Suprapubic skin (tissue), 4 donors: Measurements from ENCODE around the gene PRKCE.

ENCODE experiments used
- POLR2A ChIP-seq, 2 donors: fragments of 450-650 bp; IDR thresholded peaks; one replicate each; pipeline ENCODE4 v1.6.1; 2017; ENCODE audit warnings: antibody characterized with exemption in 2 of 2, mild to moderate bottlenecking in 2 of 2, moderate library complexity in 2 of 2
- POLR2AphosphoS5 ChIP-seq, 3 donors: sonication (generic); formaldehyde crosslinking; IDR thresholded peaks; one replicate each; pipeline ENCODE4 v1.6.1; 2017; ENCODE audit warnings: antibody characterized with exemption in 3 of 3
- TF ChIP-seq, protein P1 (sequence below), 2 donors: fragments of 200-600 bp in 1 of 2; fragments of 450-650 bp in 1 of 2; sonication (generic) in 1 of 2; IDR thresholded peaks; one replicate each; pipeline ENCODE4 v1.5.1; 2016 to 2019; ENCODE audit warnings: antibody characterized with exemption in 2 of 2, mild to moderate bottlenecking in 1 of 2, moderate library complexity in 1 of 2

DNA sequence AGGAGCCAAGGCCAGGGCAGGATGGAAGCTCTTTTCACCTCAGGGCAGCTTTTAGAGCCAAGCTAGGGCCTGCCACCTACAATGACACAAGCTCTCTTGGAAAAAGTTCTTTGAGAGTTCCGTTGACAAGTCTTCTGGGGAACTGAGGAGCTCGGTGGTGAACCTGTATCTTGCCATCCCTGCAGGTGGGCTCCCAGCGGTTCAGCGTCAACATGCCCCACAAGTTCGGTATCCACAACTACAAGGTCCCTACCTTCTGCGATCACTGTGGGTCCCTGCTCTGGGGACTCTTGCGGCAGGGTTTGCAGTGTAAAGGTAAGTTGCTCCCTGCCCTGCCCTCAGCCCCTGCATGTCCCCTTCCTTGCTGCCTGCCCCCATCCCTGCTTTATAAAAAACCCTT lies 332.9 kb downstream of the PRKCE start:
- TF ChIP-seq, protein P1, sequence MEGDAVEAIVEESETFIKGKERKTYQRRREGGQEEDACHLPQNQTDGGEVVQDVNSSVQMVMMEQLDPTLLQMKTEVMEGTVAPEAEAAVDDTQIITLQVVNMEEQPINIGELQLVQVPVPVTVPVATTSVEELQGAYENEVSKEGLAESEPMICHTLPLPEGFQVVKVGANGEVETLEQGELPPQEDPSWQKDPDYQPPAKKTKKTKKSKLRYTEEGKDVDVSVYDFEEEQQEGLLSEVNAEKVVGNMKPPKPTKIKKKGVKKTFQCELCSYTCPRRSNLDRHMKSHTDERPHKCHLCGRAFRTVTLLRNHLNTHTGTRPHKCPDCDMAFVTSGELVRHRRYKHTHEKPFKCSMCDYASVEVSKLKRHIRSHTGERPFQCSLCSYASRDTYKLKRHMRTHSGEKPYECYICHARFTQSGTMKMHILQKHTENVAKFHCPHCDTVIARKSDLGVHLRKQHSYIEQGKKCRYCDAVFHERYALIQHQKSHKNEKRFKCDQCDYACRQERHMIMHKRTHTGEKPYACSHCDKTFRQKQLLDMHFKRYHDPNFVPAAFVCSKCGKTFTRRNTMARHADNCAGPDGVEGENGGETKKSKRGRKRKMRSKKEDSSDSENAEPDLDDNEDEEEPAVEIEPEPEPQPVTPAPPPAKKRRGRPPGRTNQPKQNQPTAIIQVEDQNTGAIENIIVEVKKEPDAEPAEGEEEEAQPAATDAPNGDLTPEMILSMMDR (IDR thresholded peaks at IDR 0.05), result no peak
- TF ChIP-seq POLR2A (IDR thresholded peaks at IDR 0.05), result no peak
- TF ChIP-seq POLR2AphosphoS5 (IDR thresholded peaks at IDR 0.05), result no peak
